CD14-positive monocyte (primary cell): ENCODE data around the gene PRRG4. TPM values are rescaled to one million over a fixed set of nuclear protein-coding genes. Genes with fewer than 3 reads are reported as not detected.
A peak's percentile ranks its signal among the peaks of the same experiment; 100 is the strongest.

ENCODE experiments used
- DNase-seq, 3 donors: peaks; one replicate each; pipeline ENCODE4 v3.0.0-alpha.2; 2011 to 2022
- H2AFZ ChIP-seq: 2 replicates; pipeline ENCODE4 v1.6.0; 2012; ENCODE audit warnings: mild to moderate bottlenecking, low read depth, low read length, inconsistent platforms; ENCODE audit not compliant: insufficient read depth, poor library complexity, severe bottlenecking
- H3K27ac ChIP-seq, 2 donors: 1 replicate in 1 of 2; 2 replicates in 1 of 2; pipeline ENCODE4 v1.5.1; 2012 to 2013; ENCODE audit warnings: low read length in 2 of 2, control low read depth in 1 of 2, inconsistent platforms in 1 of 2, low read depth in 1 of 2, mild to moderate bottlenecking in 1 of 2
- H3K27me3 ChIP-seq, 2 donors: one replicate each; pipeline versions ENCODE4 v1.6.0 to v1.6.1; 2011 to 2013; ENCODE audit warnings: low read length in 2 of 2; ENCODE audit not compliant: control insufficient read depth in 2 of 2, insufficient read depth in 2 of 2
- H3K36me3 ChIP-seq, 2 donors: replicated peaks in 1 of 2; 1 replicate in 1 of 2; 2 replicates in 1 of 2; pipeline versions ENCODE4 v1.5.1 to v1.6.1; 2012 to 2013; ENCODE audit warnings: low read length in 2 of 2, control low read depth in 1 of 2, inconsistent platforms in 1 of 2, mild to moderate bottlenecking in 1 of 2; ENCODE audit not compliant: insufficient read depth in 2 of 2, control insufficient read depth in 1 of 2
- H3K4me1 ChIP-seq, 2 donors: 1 replicate in 1 of 2; 2 replicates in 1 of 2; pipeline versions ENCODE4 v1.5.1 to v1.6.1; 2012 to 2013; ENCODE audit warnings: low read length in 2 of 2, control low read depth in 1 of 2, inconsistent platforms in 1 of 2, mild to moderate bottlenecking in 1 of 2, moderate library complexity in 1 of 2; ENCODE audit not compliant: insufficient read depth in 2 of 2, control insufficient read depth in 1 of 2
- H3K4me2 ChIP-seq: replicated peaks from 2 replicates; pipeline ENCODE3; 2012; ENCODE audit warnings: low read length, moderate library complexity, mild to moderate bottlenecking; ENCODE audit not compliant: poor library complexity, severe bottlenecking; ENCODE audit errors: extremely low read depth
- H3K4me3 ChIP-seq, 3 experiments: fragments of 200-600 bp in 1 of 3; sonication (generic) in 1 of 3; replicated peaks in 1 of 3; 1 replicate in 2 of 3; 2 replicates in 1 of 3; pipeline ENCODE4 v1.5.1; 2011 to 2013; ENCODE audit warnings: low read length in 3 of 3, mild to moderate bottlenecking in 3 of 3, control low read depth in 2 of 3, low read depth in 2 of 3, inconsistent platforms in 1 of 3, moderate library complexity in 1 of 3
- H3K79me2 ChIP-seq: 2 replicates; pipeline ENCODE4 v1.6.0; 2012; ENCODE audit warnings: mild to moderate bottlenecking, control low read depth, inconsistent platforms, low read length, moderate library complexity; ENCODE audit not compliant: insufficient read depth
- H3K9ac ChIP-seq: 2 replicates; pipeline ENCODE4 v1.6.0; 2017; ENCODE audit warnings: low read length, mild to moderate bottlenecking; ENCODE audit not compliant: insufficient read depth, poor library complexity, severe bottlenecking
- H3K9me3 ChIP-seq, 2 donors: replicated peaks in 1 of 2; 1 replicate in 1 of 2; 2 replicates in 1 of 2; pipeline versions ENCODE4 v1.5.1 to v1.6.1; 2012 to 2013; ENCODE audit warnings: low read length in 2 of 2, control low read depth in 1 of 2; ENCODE audit not compliant: control insufficient read depth in 1 of 2, insufficient read depth in 1 of 2
- H4K20me1 ChIP-seq: 2 replicates; pipeline ENCODE4 v1.6.0; 2012; ENCODE audit warnings: mild to moderate bottlenecking, low read length, control low read depth, moderate library complexity; ENCODE audit not compliant: insufficient read depth
- H3K27ac Mint-ChIP-seq, 7 donors: one replicate each; pipeline ENCODE4 v1.8.0; 2020; ENCODE audit warnings: mild to moderate bottlenecking in 7 of 7, mixed read lengths in 7 of 7, moderate library complexity in 6 of 7, inconsistent platforms in 2 of 7
- H3K27me3 Mint-ChIP-seq, 3 donors: one replicate each; pipeline ENCODE4 v1.8.0; 2021 to 2022; ENCODE audit warnings: low read depth in 3 of 3, mild to moderate bottlenecking in 3 of 3, mixed read lengths in 3 of 3, moderate library complexity in 3 of 3, inconsistent platforms in 1 of 3
- H3K36me3 Mint-ChIP-seq, 2 donors: one replicate each; pipeline ENCODE4 v1.8.0; 2020; ENCODE audit warnings: mixed read lengths in 2 of 2, inconsistent platforms in 1 of 2, mild to moderate bottlenecking in 1 of 2
- H3K4me1 Mint-ChIP-seq: one replicate; pipeline ENCODE4 v1.8.0; 2020; ENCODE audit warnings: mild to moderate bottlenecking, mixed read lengths
- H3K4me3 Mint-ChIP-seq, 2 donors: one replicate each; pipeline ENCODE4 v1.8.0; 2020; ENCODE audit warnings: mild to moderate bottlenecking in 2 of 2, mixed read lengths in 2 of 2, moderate library complexity in 1 of 2
- H3K9me3 Mint-ChIP-seq, 7 donors: one replicate each; pipeline ENCODE4 v1.8.0; 2020 to 2022; ENCODE audit warnings: mixed read lengths in 7 of 7, mild to moderate bottlenecking in 6 of 7, moderate library complexity in 6 of 7, inconsistent platforms in 2 of 7
- CTCF ChIP-seq: fragments of 200-600 bp; IDR thresholded peaks from one replicate; pipeline ENCODE4 v1.8.0; 2022; ENCODE audit warnings: antibody characterized with exemption, mild to moderate bottlenecking
- WGBS: methylation state at CpG from one replicate; pipeline ENCODE4 v1.1.5; 2013; ENCODE audit warnings: missing lambda C conversion rate; ENCODE audit not compliant: insufficient coverage; 5-methylcytosine and 5-hydroxymethylcytosine counted together
- intact Hi-C, 2 donors: fragments of 100-400 bp; cut with micrococcal nuclease; formaldehyde crosslinking; loops; one replicate each; pipeline versions ENCODE4 v1.15.0 to v1.15.1; 2023
- polyA plus RNA-seq, 3 donors: library from polyadenylated mRNA; depleted of rRNA in 1 of 3; unstranded in 2 of 3; stranded (reverse) in 1 of 3; fragments of 300-500 nt in 2 of 3; fragments of >200 nt in 1 of 3; fragmentation: Illumina TruSeq in 2 of 3; gene quantifications; 1 replicate in 2 of 3; 2 replicates in 1 of 3; pipeline ENCODE4 v1.2.3, GENCODE V29; 2012 to 2021

PRRG4 gene
- polyA plus RNA-seq, 3 donors = 3.5 to 9.9 (median 8.7) TPM

GRCh38 chr11:32897103-32897502 lies 67.4 kb downstream of the PRRG4 start:
- Histone ChIP-seq H3K4me3 (no peak overlapping the region), H3K27me3 (no peaks in the 10 kb centered on the region), H3K9ac (no peak overlapping the region), H4K20me1 (peaks cover 9% of the 10 kb centered on the region), H3K79me2 (peaks cover 90% of the 10 kb centered on the region), H3K4me1 (peaks cover 15 to 25% of the 10 kb centered on the region in 2 donors), H2AFZ (no peak overlapping the region), H3K4me2 (no peak overlapping the region), H3K27ac (no peak overlapping the region), H3K36me3 (peaks cover 0 to 9% of the 10 kb centered on the region in 2 donors), H3K9me3 (no peaks in the 10 kb centered on the region)
- peaks cover 34% of the 10 kb centered on the region for H3K4me1 Mint-ChIP-seq
- 100% methylated on average over 1 of the region's 1 CpG for WGBS
- no peak for TF ChIP-seq CTCF
- no peak overlapping the region for H3K27ac Mint-ChIP-seq
- peaks cover 0 to 4% (median 0%) of the 10 kb centered on the region in 7 donors for H3K9me3 Mint-ChIP-seq
- peaks cover 2 to 18% of the 10 kb centered on the region in 2 donors for H3K36me3 Mint-ChIP-seq
- no peak overlapping the region for H3K4me3 Mint-ChIP-seq
- peaks cover 0 to 2% (median 0%) of the 10 kb centered on the region in 3 donors for H3K27me3 Mint-ChIP-seq
- DNase-seq = no peak
- intact Hi-C loops = loop anchor here in 1 of 2 donors (10.0 kb wide), 1 partner anchor 312 kb away; the partner anchor contains the start of gene EIF3M

GRCh38 chr11:32899438-32899837 lies 69.7 kb downstream of the PRRG4 start:
- no peaks in the 10 kb centered on the region for H3K9me3 Mint-ChIP-seq

More at GRCh38 chr11:32899438-32899837, 69.7 kb downstream of the PRRG4 start:
- peaks cover 34% of the 10 kb centered on the region for H3K4me1 Mint-ChIP-seq
- Histone ChIP-seq H2AFZ (no peak overlapping the region), H3K4me2 (no peak overlapping the region), H3K4me3 (no peak overlapping the region), H3K79me2 (peaks cover 99% of the 10 kb centered on the region), H3K4me1 (peaks cover 14 to 21% of the 10 kb centered on the region in 2 donors), H3K36me3 (peaks cover 0 to 9% of the 10 kb centered on the region in 2 donors), H3K9ac (no peak overlapping the region), H4K20me1 (peaks cover 30% of the 10 kb centered on the region), H3K27ac (peak overlapping the region in 1 of 2 donors; percentile 24), H3K27me3 (no peaks in the 10 kb centered on the region), H3K9me3 (no peaks in the 10 kb centered on the region)
- H3K27ac Mint-ChIP-seq = peak overlapping the region in 1 of 7 donors; percentile 17
- no peak for DNase-seq
- peaks cover 2 to 21% of the 10 kb centered on the region in 2 donors for H3K36me3 Mint-ChIP-seq
- no peaks in the 10 kb centered on the region for H3K27me3 Mint-ChIP-seq
- TF ChIP-seq CTCF = no peak
- no peak overlapping the region for H3K4me3 Mint-ChIP-seq
- intact Hi-C loops = loop anchor here in 1 of 2 donors (10.0 kb wide), 1 partner anchor 315 kb away; the partner anchor contains the start of gene EIF3M
